HG02970 (cell line): ENCODE measurements around the gene MUC6.
"Not testable (repeated sequence)": the region's sequence is repeated elsewhere in the genome, so short reads cannot be mapped to it uniquely, and the experiment has no call there.

ENCODE experiments used
- ATAC-seq: cut with Tn5 transposase; IDR thresholded peaks from one replicate; pipeline ENCODE4 v1.9.1; 2021; ENCODE audit warnings: mild to moderate bottlenecking, moderate library complexity, moderate number of reproducible peaks; ENCODE audit not compliant: unreplicated experiment, low FRiP score

Gene MUC6

DNA sequence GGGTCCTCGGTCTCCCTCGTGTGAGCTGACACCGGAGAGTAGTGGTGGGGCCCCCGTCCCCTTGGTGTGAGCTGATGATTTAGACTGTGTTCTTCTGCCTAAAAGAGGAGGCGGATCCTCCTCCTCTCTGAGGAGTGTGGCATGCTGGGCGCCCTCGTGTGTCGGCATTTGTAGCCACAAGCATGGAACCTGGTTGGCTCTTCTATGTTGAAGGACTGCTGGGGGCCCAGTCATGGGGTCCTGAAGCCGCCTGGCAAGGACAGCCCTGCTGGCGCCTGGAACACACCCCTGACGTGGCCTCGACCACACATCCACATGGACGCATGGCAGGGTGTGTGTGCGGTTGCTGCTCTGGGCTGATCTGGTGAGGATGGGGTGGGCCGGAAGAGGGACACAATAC, 60.7 kb downstream of the MUC6 start:
- no peak for ATAC-seq

DNA sequence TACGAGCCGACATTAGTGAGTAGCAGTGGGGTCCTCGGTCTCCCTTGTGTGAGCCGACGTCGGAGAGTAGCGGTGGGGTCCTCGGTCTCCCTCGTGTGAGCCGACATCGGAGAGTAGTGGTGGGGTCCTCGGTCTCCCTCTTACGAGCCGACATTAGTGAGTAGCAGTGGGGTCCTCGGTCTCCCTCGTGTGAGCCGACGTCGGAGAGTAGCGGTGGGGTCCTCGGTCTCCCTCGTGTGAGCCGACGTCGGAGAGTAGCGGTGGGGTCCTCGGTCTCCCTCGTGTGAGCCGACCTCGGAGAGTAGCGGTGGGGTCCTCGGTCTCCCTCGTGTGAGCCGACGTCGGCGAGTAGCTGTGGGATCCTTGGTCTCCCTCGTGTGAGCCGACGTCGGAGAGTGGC, 61.1 kb downstream of the MUC6 start:
- not testable (repeated sequence) for ATAC-seq

- ATAC-seq = no peak
Measured at GRCh38 chr11:973237-973636, 63.3 kb downstream of the MUC6 start.

GRCh38 chr11:972523-973211, 63.9 kb downstream of the MUC6 start:
- ATAC-seq = no peak

- ATAC-seq = no peak
Measured at GRCh38 chr11:971731-972365, 64.7 kb downstream of the MUC6 start.

GRCh38 chr11:971092-971690, 65.3 kb downstream of the MUC6 start:
- no peak for ATAC-seq

GRCh38 chr11:970319-970871, 66.1 kb downstream of the MUC6 start:
- ATAC-seq = no peak

DNA sequence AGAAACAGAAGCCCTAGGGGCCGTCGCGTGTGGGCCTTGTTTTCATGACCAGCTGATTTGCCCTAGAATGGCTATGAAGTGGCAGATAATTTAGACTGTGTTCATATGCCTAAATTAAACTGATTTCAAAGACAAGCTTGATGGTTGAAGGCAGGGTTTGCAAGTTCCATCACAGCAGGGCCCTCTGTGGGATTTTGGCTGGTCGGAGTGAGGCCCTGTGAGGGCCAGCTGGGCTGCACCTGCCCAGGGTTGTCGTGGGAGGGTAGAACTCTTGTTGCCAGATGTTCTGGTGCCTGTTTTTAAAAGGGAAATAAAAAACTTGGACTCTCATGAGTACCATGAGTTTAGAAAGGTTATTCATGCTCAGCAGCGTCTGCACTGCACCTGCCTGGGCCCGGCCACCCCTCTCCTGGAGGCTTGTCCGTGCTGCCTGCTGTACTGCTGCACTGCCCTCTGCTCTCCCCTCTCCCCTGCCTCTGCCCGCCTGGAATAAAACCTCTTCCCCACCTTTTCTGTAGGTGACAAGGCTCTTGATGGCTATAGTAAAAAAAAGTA, 66.8 kb downstream of the MUC6 start:
- no peak for ATAC-seq

DNA sequence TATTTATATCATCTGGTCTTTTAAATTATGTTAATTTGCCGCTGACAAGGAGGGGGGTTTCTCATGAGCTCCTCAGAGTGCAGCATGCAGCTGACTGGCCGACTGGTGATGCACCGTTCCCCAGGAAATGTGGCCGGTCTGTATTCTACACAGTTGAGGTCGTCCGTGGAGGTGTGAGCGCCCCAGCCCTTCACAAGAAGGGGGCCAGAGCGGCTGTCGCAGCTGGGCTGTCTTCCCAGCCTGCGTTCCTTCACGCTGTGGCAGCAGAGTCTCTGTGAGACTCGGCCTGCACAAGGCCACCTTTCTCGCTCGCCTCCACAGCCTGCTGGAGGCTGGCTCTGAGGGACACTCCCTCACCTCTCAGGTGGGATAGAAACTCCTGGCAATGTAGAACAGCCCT, 67.7 kb downstream of the MUC6 start:
- no peak for ATAC-seq

DNA sequence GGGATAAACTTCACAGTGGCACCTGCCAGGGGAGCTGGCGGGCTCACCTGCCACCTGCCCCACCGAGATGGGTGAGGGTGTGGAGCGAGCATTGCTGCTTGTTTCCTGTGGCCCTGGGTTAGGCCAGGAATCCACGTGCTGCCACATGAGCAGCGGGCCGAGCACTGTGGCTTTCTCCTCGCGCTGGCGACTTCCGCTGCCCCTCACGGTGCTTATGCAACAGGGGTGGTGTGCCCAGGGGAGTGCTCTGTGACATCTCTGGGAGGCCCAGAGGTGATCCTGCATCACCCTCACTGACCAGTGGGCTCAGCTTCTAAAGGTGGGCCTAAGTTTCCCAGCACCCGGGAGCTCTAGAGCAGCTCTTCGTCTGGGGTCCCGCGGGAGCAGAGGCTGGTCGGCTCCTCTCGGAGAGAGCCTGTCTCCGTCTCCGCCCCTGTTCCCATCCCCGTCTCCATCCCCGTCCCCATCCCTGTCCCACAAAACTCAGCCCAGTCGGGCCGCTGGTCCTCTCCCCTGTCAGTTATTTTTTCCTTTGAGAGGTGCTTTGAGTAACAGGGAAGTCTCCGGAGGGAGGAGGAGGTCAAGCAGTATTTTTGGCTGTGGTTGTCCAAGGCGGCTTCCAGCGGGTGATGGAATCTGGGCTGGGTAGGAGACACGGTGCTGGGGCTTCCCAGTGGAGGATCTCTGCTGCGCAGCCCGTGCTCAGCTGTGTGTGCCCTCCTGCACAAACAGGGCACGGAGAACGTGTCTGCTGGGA, 68.3 kb downstream of the MUC6 start:
- ATAC-seq = no peak

DNA sequence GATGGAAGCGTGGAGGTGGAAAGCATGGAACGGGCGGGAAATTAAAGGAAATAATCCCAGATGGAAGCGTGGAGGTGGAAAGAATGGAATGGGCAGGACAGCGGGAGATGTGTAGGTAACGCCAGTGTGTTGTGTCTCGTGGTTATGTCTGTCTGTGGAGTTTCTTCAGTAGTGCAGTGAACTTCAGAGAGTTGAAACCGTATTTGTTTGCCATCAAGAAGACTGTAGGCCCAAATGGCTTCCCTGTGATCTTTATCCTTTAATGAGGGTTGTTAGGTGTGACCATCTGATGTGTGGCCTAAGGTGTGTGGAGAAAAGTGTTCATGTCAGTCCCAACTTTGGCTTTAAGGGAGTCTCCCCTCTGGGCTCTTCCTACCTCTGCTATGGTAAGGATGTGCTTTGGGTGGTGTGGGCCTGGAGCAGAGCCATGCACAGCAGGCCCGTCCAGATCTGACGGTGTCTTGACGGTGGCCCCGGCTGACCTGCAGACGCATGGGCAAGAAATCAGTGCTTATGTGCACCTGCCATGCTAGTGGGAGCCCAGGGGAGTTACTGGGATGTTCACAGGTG, 71.2 kb downstream of the MUC6 start:
- no peak for ATAC-seq

GRCh38 chr11:963852-964251, 72.7 kb downstream of the MUC6 start:
- no peak for ATAC-seq
